Activated CD8-positive, alpha-beta memory T cell treated with anti-CD3 and anti-CD28 coated beads, Interleukin-2, amount 10 ng/mL, durations not matched to agents 7 days and 5 days (primary cell): Measurements from ENCODE around the gene KLK2. TPM values are rescaled to one million over a fixed set of nuclear protein-coding genes. Genes with fewer than 3 reads are reported as not detected.
"Not testable (repeated sequence)": the region's sequence is repeated elsewhere in the genome, so short reads cannot be mapped to it uniquely, and the experiment has no call there.

Experiments used
- ATAC-seq: fragments of 150-1000 bp; cut with Tn5 transposase; one replicate; pipeline ENCODE4 v1.10.0; 2021; ENCODE audit warnings: moderate library complexity
- CTCF ChIA-PET: fragments of 350-600 bp; sonication (Branson Sonifier 250); formaldehyde crosslinking; loops from one replicate; lab custom pipeline; 2021; ENCODE audit warnings: antibody characterized with exemption; lab: Charles Lee
- DNase-seq: peaks from one replicate; pipeline ENCODE4 v3.0.0-alpha.2; 2020
- H3K27ac Mint-ChIP-seq: one replicate; pipeline ENCODE4 v1.8.0; 2021; ENCODE audit warnings: mild to moderate bottlenecking, mixed read lengths
- H3K27me3 Mint-ChIP-seq: one replicate; pipeline ENCODE4 v1.8.0; 2021; ENCODE audit warnings: mixed read lengths
- H3K36me3 Mint-ChIP-seq: one replicate; pipeline ENCODE4 v1.8.0; 2021; ENCODE audit warnings: mild to moderate bottlenecking, mixed read lengths
- H3K4me1 Mint-ChIP-seq: one replicate; pipeline ENCODE4 v1.8.0; 2021; ENCODE audit warnings: mixed read lengths
- H3K4me3 Mint-ChIP-seq: one replicate; pipeline ENCODE4 v1.8.0; 2021; ENCODE audit warnings: mild to moderate bottlenecking, moderate library complexity, mixed read lengths
- H3K9me3 Mint-ChIP-seq: one replicate; pipeline ENCODE4 v1.8.0; 2022; ENCODE audit warnings: low read depth, mixed read lengths
- total RNA-seq, 2 experiments: library from RNA; stranded (reverse); gene quantifications; one replicate each; pipeline ENCODE4 v1.2.3, GENCODE V29; 2021

Gene KLK2
- total RNA-seq, 2 experiments from 2014 or later, result 0.29 TPM; not detected in 1

DNA sequence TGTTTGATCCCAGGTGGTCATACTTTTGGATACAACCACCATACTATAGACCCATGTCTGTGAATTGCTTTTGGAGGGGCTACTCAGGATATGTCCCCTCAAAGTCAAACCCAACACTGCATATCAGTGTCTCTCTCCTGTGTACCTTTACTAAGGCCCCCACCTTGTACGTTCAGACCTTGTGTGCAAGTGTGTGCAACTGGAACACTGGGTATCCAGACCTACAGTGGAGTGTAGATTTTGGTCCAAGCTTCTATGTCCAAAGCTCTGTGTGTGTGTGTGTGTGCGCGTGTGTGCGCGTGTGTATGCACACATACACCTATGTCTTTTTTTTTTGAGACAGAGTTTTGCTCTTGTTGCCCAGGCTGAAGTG is 18.0 kb downstream of the KLK2 start:
- CTCF ChIA-PET, result interaction anchor here (1.0 kb wide), 1 partner anchor 31 kb away, joined by 3 read pairs; no protein-coding TSS in a partner anchor
- peaks cover 16% of the 10 kb centered on the region for H3K27me3 Mint-ChIP-seq
- no peak for ATAC-seq

DNA sequence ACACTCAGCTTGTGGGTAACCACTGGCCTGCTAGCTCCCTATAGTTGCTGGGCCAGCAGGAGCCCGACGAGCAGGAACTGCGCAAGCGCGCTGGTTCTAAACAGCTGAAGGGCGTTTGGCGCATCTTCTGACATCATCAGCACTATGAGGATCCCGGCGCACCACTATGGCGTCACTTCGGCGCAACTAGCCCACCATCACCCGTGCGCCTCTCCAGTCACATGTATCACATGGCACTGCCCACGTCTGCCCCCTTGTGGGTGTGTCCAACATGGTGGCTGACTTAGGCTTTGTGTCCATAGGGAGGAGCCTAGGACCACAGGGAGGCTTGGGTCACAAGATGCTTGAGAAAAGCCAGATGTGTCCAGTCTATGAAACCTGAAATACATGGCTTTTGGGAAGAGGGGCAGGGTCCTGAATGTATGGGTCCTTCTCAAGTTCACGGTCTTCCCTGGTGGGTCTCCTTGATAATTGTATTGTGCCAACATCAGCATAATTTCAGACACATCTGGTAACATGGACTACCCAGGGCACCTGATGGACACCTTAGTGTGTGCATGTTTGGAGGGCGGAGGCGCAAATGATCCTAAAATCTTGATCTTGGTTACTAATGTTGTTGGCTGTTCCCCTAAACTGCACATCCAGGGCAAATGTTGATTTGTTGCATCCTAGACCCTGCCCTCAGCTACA is 20.0 kb downstream of the KLK2 start:
- CTCF ChIA-PET, result no interaction called here
- no peaks in the 10 kb centered on the region for H3K36me3 Mint-ChIP-seq
- no peak overlapping the region for H3K27ac Mint-ChIP-seq
- ATAC-seq (no peak), DNase-seq (no peak)
- H3K4me1 Mint-ChIP-seq, result peaks cover 5% of the 10 kb centered on the region
- H3K9me3 Mint-ChIP-seq, result peaks cover 2% of the 10 kb centered on the region
- H3K4me3 Mint-ChIP-seq, result no peak overlapping the region
- H3K27me3 Mint-ChIP-seq, result peaks cover 12% of the 10 kb centered on the region

More for the DNA sequence above, 18.0 kb downstream of the KLK2 start:
- H3K36me3 Mint-ChIP-seq, result no peaks in the 10 kb centered on the region
- H3K9me3 Mint-ChIP-seq, result peaks cover 2% of the 10 kb centered on the region
- no peak overlapping the region for H3K4me3 Mint-ChIP-seq
- no peaks in the 10 kb centered on the region for H3K4me1 Mint-ChIP-seq
- no peak for DNase-seq
- H3K27ac Mint-ChIP-seq, result no peak overlapping the region

DNA sequence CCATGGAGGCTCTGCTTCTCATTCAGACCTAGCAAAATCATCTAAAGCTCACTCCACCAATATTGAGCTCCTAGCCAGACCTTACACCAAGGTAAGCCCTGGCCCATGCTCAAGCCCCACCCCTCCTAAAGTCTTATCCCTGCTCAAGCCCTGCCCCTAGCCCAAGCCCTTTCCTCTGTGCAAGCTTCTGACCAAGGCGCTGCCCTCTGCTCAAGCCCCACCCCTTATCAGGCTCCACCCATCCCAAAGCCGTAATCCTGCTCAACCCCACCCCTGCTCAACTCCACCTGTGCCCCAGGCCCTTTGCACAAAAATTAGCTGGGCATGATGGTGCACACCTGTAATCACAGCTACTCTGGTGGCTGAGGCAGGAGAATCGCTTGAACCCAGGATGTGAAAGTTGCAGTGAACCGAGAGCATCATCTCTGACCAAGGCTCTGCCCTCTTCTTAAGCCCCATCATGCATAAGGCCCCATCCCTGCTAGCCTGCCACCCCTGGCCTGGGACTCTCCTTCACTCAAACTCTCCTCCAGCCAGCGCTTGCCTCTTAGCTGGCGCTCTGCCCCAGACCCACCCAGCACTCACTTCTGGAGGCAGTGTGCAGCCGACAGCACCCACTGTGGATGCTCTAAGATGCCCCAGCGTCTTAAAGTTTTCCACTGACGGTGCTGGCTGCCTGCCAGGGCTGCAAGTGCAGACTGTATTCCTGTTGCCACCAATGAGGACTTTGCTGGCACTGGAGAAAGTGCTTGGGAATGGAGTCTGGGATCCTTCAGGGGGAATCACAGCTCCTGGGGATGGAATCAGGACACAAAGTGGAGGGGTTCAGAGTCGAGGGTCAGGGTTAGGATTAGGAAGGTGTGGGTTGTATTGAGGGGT is 21.5 kb downstream of the KLK2 start:
- Mint-ChIP-seq H3K27me3 (peaks cover 10% of the 10 kb centered on the region), H3K4me1 (peaks cover 5% of the 10 kb centered on the region), H3K4me3 (no peak overlapping the region), H3K9me3 (peaks cover 2% of the 10 kb centered on the region), H3K27ac (no peak overlapping the region), H3K36me3 (no peaks in the 10 kb centered on the region)
- DNase-seq, result no peak
- no peak for ATAC-seq
- CTCF ChIA-PET, result interaction anchor here (1.1 kb wide), 1 partner anchor 28 kb away, joined by 3 read pairs; no protein-coding TSS in a partner anchor

DNA sequence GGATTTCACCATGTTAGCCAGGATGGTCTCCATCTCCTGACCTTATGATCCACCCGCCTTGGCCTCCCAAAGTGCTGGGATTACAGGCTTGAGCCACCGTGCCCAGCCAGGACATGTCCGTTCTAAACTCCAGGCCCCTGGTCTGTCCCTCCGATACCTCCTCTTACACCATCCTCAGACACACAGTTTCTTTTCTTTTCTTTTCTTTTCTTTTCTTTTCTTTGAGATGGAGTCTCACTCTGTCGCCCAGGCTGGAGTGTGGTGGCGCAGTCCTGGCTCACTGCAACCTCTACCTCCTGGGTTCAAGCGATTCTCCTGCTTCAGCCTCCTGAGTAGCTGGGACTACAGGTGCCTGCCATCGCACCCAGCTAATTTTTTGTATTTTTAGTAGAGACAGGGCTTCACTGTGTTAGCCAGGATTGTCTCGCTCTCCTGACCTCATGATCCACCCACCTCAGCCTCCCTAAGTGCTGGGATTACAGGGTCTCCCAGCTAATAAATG is 22.9 kb downstream of the KLK2 start:
- H3K9me3 Mint-ChIP-seq, H3K27ac Mint-ChIP-seq, ATAC-seq, H3K4me3 Mint-ChIP-seq, H3K4me1 Mint-ChIP-seq, H3K36me3 Mint-ChIP-seq, CTCF ChIA-PET, DNase-seq: not testable (repeated sequence)
- peaks cover 10% of the 10 kb centered on the region for H3K27me3 Mint-ChIP-seq

DNA sequence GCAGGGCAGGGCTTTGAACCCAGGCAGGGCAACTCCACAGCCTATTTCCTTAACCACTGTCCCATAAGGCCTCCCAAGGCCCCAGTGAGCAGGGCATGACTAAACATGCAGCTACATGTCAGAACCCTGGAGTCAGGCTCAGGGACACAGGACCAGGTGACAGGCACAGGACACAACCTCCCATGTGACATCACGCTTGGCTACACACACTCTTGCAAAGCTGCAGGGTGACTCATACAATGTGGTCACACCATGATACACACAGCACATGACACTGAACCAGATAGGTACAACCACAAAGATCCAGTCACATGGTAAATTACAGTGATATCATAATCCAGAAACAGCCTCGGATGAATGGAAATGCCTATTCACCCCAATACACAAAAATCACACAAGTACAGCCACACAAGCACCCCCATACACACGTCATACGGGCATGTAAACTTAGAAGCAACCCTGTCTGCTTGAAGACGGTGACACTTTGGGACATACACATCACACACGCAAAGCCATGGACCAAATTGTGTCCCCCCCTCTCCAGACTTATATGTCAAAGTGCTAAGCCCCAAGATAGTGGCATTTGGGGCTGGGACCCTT is 23.5 kb downstream of the KLK2 start:
- Mint-ChIP-seq H3K36me3 (no peaks in the 10 kb centered on the region), H3K4me1 (peaks cover 5% of the 10 kb centered on the region), H3K27me3 (peaks cover 10% of the 10 kb centered on the region), H3K9me3 (peaks cover 2% of the 10 kb centered on the region), H3K4me3 (no peak overlapping the region), H3K27ac (no peak overlapping the region)
- CTCF ChIA-PET, result no interaction called here
- DNase-seq, result peak; percentile 55
- ATAC-seq, result peak; percentile 67

DNA sequence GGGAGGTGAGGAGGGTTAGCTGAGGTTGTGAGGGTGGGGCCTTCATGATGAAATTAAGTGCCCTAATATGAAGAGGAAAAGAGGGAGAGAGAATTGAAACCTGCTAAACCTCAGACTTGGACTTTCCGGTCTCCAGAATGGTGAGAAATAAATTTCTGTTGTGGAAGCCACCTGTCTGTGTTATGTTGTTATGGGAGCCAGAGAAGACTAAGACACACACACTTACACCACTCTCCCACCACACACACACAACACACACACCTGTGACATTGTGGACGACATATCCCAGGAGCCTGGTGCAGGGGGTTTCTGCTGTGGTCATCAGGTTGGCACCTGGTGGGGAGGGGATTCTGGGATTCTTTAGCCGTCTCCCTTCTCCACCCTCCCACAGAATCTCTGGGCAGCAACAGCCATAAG is 24.0 kb downstream of the KLK2 start:
- Mint-ChIP-seq H3K27me3 (peaks cover 10% of the 10 kb centered on the region), H3K27ac (no peak overlapping the region), H3K9me3 (peaks cover 2% of the 10 kb centered on the region), H3K4me3 (no peak overlapping the region), H3K4me1 (peaks cover 5% of the 10 kb centered on the region), H3K36me3 (no peaks in the 10 kb centered on the region)
- ATAC-seq (no peak), DNase-seq (no peak)
- CTCF ChIA-PET, result interaction anchor here (2.2 kb wide), 1 partner anchor 25 kb away, joined by 7 read pairs; no protein-coding TSS in a partner anchor

DNA sequence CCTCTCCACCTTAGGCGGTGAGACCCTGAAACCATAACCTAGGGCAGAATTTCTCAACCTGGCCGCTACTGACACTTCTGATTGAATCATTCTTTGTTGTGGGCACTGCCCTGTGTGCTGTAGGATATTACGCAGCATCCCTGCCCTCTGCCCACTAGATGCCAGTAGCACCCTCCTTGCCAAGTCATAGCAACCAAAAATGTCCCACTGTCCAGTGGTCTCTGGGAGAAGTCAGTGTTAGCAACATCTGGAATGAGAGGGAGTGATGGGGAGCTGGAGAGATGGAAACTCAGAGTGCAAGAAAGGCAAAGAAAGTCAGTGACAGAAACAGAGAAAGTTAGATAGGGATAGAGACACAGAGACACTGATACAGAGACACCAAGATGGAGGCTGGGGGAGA is 24.4 kb downstream of the KLK2 start:
- Mint-ChIP-seq H3K9me3 (peaks cover 2% of the 10 kb centered on the region), H3K36me3 (no peaks in the 10 kb centered on the region), H3K27ac (no peak overlapping the region), H3K4me3 (no peak overlapping the region), H3K27me3 (peaks cover 10% of the 10 kb centered on the region), H3K4me1 (peaks cover 5% of the 10 kb centered on the region)
- ATAC-seq (no peak), DNase-seq (no peak)
- CTCF ChIA-PET, result interaction anchor here (2.2 kb wide), 1 partner anchor 24 kb away, joined by 7 read pairs; no protein-coding TSS in a partner anchor

DNA sequence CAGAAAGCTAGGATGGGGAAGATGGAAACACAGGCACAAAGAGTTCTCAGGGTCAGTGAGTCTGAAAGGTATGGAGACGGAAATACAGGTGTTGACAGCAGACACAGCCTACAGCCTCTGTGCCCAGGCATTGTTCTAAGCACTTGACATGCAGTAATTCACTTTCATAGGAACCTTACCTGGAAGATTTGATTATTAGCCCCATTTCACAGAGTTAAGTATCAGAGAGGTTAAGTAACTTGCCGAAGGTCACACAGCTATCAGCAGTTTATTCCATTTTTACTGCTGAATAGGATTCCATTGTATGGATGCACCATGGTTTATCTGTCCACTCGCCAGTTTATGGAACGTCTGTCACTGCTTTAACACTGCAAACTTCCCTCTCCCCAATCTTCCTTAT is 24.8 kb downstream of the KLK2 start:
- Mint-ChIP-seq H3K36me3 (no peaks in the 10 kb centered on the region), H3K27me3 (peaks cover 10% of the 10 kb centered on the region), H3K4me3 (no peak overlapping the region), H3K9me3 (peaks cover 2% of the 10 kb centered on the region), H3K4me1 (peaks cover 5% of the 10 kb centered on the region), H3K27ac (no peak overlapping the region)
- DNase-seq, result no peak
- CTCF ChIA-PET, result interaction anchor here (2.2 kb wide), 1 partner anchor 24 kb away, joined by 7 read pairs; no protein-coding TSS in a partner anchor
- ATAC-seq, result no peak

DNA sequence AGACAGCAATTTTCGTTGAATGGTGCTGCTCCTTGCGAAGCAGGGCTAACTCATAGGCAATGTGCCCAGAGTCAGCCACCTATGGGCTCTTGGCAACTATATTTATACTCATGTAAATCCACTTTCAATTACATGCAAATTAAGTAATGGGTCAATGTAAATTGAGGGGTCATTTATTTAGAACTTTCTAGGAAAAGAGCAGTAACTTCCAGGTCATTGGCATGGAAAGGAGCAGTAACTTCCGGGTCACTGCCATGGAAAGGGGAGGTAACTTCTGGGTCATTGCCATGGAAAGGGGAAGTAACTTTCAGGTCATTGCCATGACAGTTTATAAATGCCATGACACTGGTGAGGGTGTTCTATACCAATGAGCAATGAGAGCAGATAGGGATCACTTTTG is 26.3 kb downstream of the KLK2 start:
- ATAC-seq (no peak), DNase-seq (no peak)
- peaks cover 2% of the 10 kb centered on the region for H3K9me3 Mint-ChIP-seq
- peaks cover 10% of the 10 kb centered on the region for H3K27me3 Mint-ChIP-seq
- CTCF ChIA-PET, result interaction anchor here (0.7 to 2.2 kb wide), 3 partner anchors 13 to 36 kb away, joined by 3 to 7 read pairs (median 3); no protein-coding TSS in a partner anchor
- no peak overlapping the region for H3K27ac Mint-ChIP-seq
- peaks cover 5% of the 10 kb centered on the region for H3K4me1 Mint-ChIP-seq
- no peak overlapping the region for H3K4me3 Mint-ChIP-seq
- no peaks in the 10 kb centered on the region for H3K36me3 Mint-ChIP-seq

DNA sequence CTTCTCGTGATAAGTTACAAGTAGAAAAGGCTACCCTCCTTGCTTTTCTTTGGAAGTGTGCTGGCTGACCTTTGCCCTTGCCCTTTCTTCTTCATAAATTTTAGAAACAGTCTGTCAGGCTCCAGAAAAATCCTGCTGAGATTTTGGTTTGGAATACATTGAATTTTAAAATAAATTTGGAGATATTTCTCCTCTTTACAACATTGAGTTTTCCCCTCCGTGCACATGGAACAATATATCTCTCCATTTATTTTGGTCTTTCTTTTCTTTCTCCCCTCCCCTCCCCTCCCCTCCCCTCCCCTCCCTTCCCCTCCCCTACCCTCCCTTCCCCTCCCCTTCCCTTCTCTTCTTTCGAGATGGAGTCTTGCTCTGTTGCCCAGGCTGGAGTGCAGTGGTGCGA is 29.4 kb downstream of the KLK2 start:
- no peak for ATAC-seq
- no peak overlapping the region for H3K27ac Mint-ChIP-seq
- H3K4me3 Mint-ChIP-seq, result no peak overlapping the region
- H3K4me1 Mint-ChIP-seq, result no peaks in the 10 kb centered on the region
- H3K27me3 Mint-ChIP-seq, result peaks cover 16% of the 10 kb centered on the region
- CTCF ChIA-PET, result no interaction called here
- no peak for DNase-seq
- no peaks in the 10 kb centered on the region for H3K36me3 Mint-ChIP-seq
- no peaks in the 10 kb centered on the region for H3K9me3 Mint-ChIP-seq

DNA sequence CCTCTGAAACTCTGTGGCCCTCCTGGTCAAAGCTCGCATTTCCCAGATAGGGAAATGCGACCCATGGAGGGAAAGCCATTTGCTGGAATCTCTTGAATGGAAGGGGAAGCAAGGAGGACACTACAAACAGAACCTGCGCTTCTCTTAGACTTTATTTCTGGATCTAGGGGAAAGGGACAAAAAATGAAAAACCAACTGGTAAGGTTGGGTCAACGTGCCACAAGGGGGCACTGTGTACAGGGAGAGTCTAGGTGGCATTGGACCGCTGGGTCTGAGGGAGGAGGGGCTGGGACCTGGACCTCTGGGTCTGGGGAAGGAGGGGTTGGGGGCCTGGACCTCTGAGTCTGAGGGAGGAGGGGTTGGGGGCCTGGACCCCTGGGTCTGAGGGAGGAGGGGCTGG is 33.0 kb downstream of the KLK2 start:
- no peak for ATAC-seq
- peak; percentile 58 for DNase-seq
- CTCF ChIA-PET, result interaction anchor here (2.7 kb wide), 1 partner anchor 16 kb away, joined by 11 read pairs; no protein-coding TSS in a partner anchor
- Mint-ChIP-seq H3K27ac (no peak overlapping the region), H3K27me3 (peaks cover 38% of the 10 kb centered on the region), H3K4me3 (no peak overlapping the region), H3K36me3 (no peaks in the 10 kb centered on the region), H3K9me3 (no peaks in the 10 kb centered on the region), H3K4me1 (no peaks in the 10 kb centered on the region)

DNA sequence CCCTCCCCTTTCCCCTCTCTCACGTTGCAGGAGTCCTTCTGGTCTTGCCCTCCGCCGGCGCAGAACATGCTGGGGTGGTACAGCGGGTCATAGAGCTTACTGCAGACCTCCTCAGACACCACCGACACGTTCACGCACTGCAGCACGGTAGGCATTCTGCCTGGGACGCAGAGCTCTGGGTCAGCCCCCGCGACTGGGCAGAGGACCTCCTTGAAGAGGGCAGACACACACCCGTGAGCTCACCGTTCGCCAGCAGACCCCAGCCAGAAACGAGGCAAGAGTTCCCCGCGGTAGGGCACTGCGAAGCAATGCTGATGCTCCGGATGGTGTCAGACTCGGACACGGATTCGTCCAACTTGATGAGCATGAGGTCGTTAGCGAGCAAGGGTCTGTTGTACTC is 35.1 kb downstream of the KLK2 start:
- no peak for ATAC-seq
- Mint-ChIP-seq H3K36me3 (no peaks in the 10 kb centered on the region), H3K9me3 (no peaks in the 10 kb centered on the region), H3K27ac (no peak overlapping the region), H3K4me3 (no peak overlapping the region), H3K4me1 (peaks cover 1% of the 10 kb centered on the region), H3K27me3 (peaks cover 38% of the 10 kb centered on the region)
- no peak for DNase-seq
- CTCF ChIA-PET, result interaction anchor here (3.4 kb wide), 1 partner anchor 13 kb away, joined by 23 read pairs; no protein-coding TSS in a partner anchor
